ENCODE data around the gene TEX30.

DNA sequence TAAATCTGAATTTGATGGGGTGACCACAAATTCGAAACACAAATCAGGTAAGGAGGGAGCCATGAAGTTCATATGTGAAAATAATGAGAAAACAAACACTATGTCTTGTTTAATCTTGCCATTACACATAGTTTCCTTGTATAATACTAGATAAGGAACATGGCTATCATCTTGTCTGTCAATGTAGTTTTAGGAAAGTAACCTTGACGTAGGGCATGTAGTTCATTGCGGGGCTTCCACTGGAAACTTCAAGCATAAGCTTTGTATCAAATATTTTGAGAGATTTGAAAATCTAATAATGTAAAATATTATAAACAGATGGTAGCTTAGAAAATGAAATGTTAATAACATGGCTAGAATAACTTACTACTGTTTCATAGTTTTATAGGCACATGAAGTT is 34.1 kb upstream of the TEX30 start:
- TF ChIP-seq, protein P1, sequence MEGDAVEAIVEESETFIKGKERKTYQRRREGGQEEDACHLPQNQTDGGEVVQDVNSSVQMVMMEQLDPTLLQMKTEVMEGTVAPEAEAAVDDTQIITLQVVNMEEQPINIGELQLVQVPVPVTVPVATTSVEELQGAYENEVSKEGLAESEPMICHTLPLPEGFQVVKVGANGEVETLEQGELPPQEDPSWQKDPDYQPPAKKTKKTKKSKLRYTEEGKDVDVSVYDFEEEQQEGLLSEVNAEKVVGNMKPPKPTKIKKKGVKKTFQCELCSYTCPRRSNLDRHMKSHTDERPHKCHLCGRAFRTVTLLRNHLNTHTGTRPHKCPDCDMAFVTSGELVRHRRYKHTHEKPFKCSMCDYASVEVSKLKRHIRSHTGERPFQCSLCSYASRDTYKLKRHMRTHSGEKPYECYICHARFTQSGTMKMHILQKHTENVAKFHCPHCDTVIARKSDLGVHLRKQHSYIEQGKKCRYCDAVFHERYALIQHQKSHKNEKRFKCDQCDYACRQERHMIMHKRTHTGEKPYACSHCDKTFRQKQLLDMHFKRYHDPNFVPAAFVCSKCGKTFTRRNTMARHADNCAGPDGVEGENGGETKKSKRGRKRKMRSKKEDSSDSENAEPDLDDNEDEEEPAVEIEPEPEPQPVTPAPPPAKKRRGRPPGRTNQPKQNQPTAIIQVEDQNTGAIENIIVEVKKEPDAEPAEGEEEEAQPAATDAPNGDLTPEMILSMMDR (IDR thresholded peaks at IDR 0.05) = no peak
- no peak for TF ChIP-seq POLR2A (IDR thresholded peaks at IDR 0.05)
